Tibial nerve (tissue), 4 donors: ENCODE results near the gene AIG1. TPM values are rescaled to one million over a fixed set of nuclear protein-coding genes. Genes with fewer than 3 reads are reported as not detected.
"Not testable (repeated sequence)": the region's sequence is repeated elsewhere in the genome, so short reads cannot be mapped to it uniquely, and the experiment has no call there.

ENCODE experiments used
- DNase-seq, 2 donors: peaks; one replicate each; pipeline ENCODE4 v3.0.0-alpha.2; 2019; ENCODE audit warnings: low spot score in 2 of 2
- H3K27ac ChIP-seq, 4 donors: fragments of 200-600 bp; sonication (generic) in 3 of 4; one replicate each; pipeline ENCODE4 v1.5.1; 2017 to 2019; ENCODE audit warnings: mild to moderate bottlenecking in 1 of 4
- H3K27me3 ChIP-seq, 2 donors: fragments of 200-600 bp; sonication (generic) in 1 of 2; one replicate each; pipeline versions ENCODE4 v1.5.1 to v1.6.0; 2017 to 2019
- H3K36me3 ChIP-seq, 3 donors: fragments of 200-600 bp; sonication (generic); one replicate each; pipeline ENCODE4 v1.5.1; 2018 to 2019
- H3K4me1 ChIP-seq, 4 donors: fragments of 200-600 bp; sonication (generic) in 3 of 4; one replicate each; pipeline ENCODE4 v1.5.1; 2017 to 2019
- H3K4me3 ChIP-seq, 4 donors: fragments of 200-600 bp; sonication (generic) in 3 of 4; one replicate each; pipeline ENCODE4 v1.5.1; 2017 to 2019; ENCODE audit warnings: mild to moderate bottlenecking in 1 of 4, moderate library complexity in 1 of 4
- H3K9me3 ChIP-seq, 4 donors: fragments of 200-600 bp; sonication (generic) in 3 of 4; one replicate each; pipeline ENCODE4 v1.5.1; 2017 to 2019
- CTCF ChIP-seq, 5 experiments: fragments of 200-600 bp in 3 of 5; fragments of 450-650 bp in 2 of 5; sonication (generic) in 3 of 5; IDR thresholded peaks; one replicate each; pipeline ENCODE4 v1.5.1; 2016 to 2019; ENCODE audit warnings: antibody characterized with exemption in 5 of 5, mild to moderate bottlenecking in 3 of 5, moderate library complexity in 2 of 5
- EP300 ChIP-seq, 2 donors: sonication (generic); formaldehyde crosslinking; IDR thresholded peaks; one replicate each; pipeline ENCODE4 v1.6.1; 2017; ENCODE audit warnings: antibody characterized with exemption in 2 of 2, mild to moderate bottlenecking in 1 of 2
- POLR2A ChIP-seq, 2 donors: fragments of 450-650 bp; IDR thresholded peaks; one replicate each; pipeline ENCODE4 v1.6.1; 2017; ENCODE audit warnings: antibody characterized with exemption in 2 of 2, mild to moderate bottlenecking in 2 of 2, moderate library complexity in 2 of 2
- whole genome bisulfite sequencing, 2 donors: methylation state at CpG; one replicate each; pipeline ENCODE4 v1.1.5; 2018; 5-methylcytosine and 5-hydroxymethylcytosine counted together
- total RNA-seq, 4 donors: library from RNA; depleted of rRNA; stranded (reverse); fragments of >200 nt; gene quantifications; one replicate each; pipeline ENCODE4 v1.1.0, GENCODE V29; 2016

AIG1 gene
- total RNA-seq, 4 donors from 2014 or later = 18.2 to 23.9 (median 22.2) TPM

DNA sequence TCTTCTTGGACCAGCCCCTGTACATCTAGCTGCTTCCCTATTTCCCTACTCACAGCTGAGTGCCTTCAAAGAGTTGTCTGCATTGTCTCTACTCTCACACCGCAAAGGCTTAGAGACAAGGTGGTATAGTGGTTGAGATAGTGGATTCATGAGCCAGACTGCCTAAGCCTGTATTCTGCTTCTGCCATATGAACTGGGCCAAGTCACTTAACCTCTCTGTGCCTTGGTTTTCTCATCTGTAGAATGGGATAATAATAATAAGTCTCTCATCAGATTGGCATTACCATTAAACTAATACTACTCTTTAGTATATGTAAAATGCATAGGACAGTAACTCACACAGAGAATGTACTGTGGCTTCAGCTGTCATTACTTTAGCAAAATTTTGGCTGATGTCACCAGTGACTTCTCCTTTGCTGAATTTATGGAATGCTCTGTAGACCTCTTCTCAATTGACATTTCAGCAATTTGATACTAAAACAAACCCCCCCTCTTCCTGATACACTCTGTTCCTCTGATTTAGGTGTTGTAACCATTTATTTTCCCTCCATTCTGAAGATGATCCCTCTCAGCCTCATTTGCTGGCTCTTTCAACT lies 233.7 kb downstream of the AIG1 start:
- TF ChIP-seq CTCF (IDR thresholded peaks at IDR 0.05) (no peak), POLR2A (IDR thresholded peaks at IDR 0.05) (no peak), EP300 (IDR thresholded peaks at IDR 0.05) (no peak)
- Histone ChIP-seq H3K27me3 (no peaks in the 10 kb centered on the region), H3K36me3 (no peaks in the 10 kb centered on the region), H3K4me1 (no peaks in the 10 kb centered on the region), H3K4me3 (no peak overlapping the region), H3K27ac (no peak overlapping the region), H3K9me3 (no peaks in the 10 kb centered on the region)
- DNase-seq = no peak
- WGBS, 2 donors = 71 to 91% methylated on average over 1 of the region's 1 CpG

DNA sequence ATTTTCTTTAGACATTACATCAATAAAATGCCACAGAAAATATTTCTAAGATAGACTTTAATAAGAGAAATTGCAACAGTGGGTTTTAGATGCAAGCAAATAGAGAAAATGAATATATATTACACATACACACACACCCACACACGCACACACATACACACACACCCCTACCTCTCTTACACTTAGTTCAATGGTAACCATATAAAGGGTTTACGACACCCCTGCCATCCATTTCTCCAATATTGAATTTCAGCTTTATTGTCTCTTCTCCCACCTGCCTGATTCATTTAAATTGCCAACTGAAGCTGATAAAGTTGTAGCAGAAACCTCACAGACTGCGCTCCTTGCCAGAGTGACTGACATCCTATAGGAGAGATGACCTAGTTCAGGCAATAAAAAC lies 235.2 kb downstream of the AIG1 start:
- Histone ChIP-seq H3K27ac (no peak overlapping the region), H3K4me3 (no peak overlapping the region), H3K9me3 (no peaks in the 10 kb centered on the region), H3K27me3 (no peaks in the 10 kb centered on the region), H3K36me3 (no peaks in the 10 kb centered on the region), H3K4me1 (no peaks in the 10 kb centered on the region)
- 96 to 99% methylated on average over 3 of the region's 3 CpGs for WGBS, 2 donors
- TF ChIP-seq CTCF (IDR thresholded peaks at IDR 0.05) = no peak
- no peak for TF ChIP-seq POLR2A (IDR thresholded peaks at IDR 0.05)
- no peak for TF ChIP-seq EP300 (IDR thresholded peaks at IDR 0.05)
- no peak for DNase-seq

GRCh38 chr6:143298071-143298470 lies 237.4 kb downstream of the AIG1 start:
- Histone ChIP-seq H3K36me3 (peaks cover 0 to 5% (median 0%) of the 10 kb centered on the region in 3 donors), H3K27ac (no peak overlapping the region), H3K27me3 (no peaks in the 10 kb centered on the region), H3K4me1 (no peaks in the 10 kb centered on the region), H3K9me3 (peaks cover 0 to 2% (median 0%) of the 10 kb centered on the region in 4 donors), H3K4me3 (no peak overlapping the region)
- WGBS, 2 donors = 71 to 82% methylated on average over 1 of the region's 1 CpG
- no peak for DNase-seq
- TF ChIP-seq POLR2A (IDR thresholded peaks at IDR 0.05) (no peak), EP300 (IDR thresholded peaks at IDR 0.05) (no peak), CTCF (IDR thresholded peaks at IDR 0.05) (no peak)

DNA sequence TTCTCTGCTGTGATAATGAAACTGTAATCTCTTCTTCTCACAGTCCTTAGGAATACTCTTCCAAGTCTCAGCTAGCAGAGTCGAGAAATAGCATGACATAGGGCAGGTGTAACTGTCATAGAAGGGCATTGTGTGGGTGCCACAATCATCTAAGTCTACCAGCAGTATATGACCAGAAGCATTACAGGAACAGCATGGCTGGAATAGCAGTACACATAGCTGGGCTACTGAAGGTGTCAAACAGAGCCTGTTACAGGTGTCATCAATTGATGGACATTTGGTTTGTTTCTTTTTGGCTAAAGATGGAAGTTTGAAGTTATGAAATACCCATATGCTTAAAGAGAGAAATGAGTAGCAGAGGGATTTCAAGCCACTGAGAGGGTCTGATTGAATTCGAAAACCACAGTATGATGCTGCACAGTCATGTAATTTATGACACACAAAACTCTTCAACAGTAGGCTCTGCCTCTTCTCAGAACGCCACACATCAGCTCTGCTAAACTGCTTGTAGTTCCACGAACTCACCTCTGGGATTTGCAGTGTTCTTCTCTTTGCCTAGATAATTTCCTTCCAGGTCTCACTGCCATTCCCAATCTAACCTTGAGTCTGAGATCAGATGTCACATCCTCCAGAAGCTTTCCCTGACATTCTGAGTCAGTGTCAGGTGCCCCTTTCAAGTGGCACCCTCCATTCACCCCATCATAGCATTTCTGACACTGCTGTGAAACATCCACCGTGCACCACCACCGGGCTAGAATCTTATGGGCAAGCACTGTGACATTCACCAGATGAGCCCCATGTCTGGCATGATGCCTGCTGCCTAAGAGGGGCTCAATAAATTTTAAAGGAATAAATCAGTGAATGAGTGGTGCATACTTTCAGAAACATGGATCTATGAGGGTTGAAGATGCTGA lies 238.8 kb downstream of the AIG1 start:
- H3K27me3 ChIP-seq = no peaks in the 10 kb centered on the region
- peaks cover 0 to 5% (median 0%) of the 10 kb centered on the region in 3 donors for H3K36me3 ChIP-seq
- 88 to 89% methylated on average over 6 of the region's 6 CpGs for WGBS, 2 donors
- DNase-seq = no peak
- no peak overlapping the region for H3K27ac ChIP-seq
- no peak for TF ChIP-seq EP300 (IDR thresholded peaks at IDR 0.05)
- TF ChIP-seq CTCF (IDR thresholded peaks at IDR 0.05) = no peak
- TF ChIP-seq POLR2A (IDR thresholded peaks at IDR 0.05) = no peak
- peaks cover 0 to 2% (median 0%) of the 10 kb centered on the region in 4 donors for H3K9me3 ChIP-seq
- H3K4me1 ChIP-seq = no peaks in the 10 kb centered on the region
- H3K4me3 ChIP-seq = no peak overlapping the region

DNA sequence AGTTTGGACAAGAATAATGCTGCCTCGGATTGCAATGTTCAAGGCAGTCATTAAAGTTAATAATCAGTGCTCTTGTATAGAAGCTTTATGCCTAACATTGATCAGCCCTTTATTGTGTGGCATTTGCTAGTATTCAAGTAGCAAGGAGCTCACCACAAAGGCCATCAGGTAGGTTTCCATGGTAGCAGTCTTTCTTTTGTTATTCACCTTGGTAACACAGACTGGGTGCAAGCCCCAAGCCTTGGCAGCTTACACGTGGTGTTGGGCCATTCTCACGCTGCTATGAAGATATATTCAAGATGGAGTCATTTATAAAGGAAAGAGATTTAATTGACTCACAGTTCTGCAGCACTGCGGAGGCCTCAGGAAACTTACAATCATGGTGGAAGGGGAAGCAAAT lies 240.5 kb downstream of the AIG1 start:
- peaks cover 0 to 2% (median 0%) of the 10 kb centered on the region in 4 donors for H3K9me3 ChIP-seq
- 65 to 73% methylated on average over 4 of the region's 4 CpGs for WGBS, 2 donors
- no peak overlapping the region for H3K27ac ChIP-seq
- no peaks in the 10 kb centered on the region for H3K4me1 ChIP-seq
- DNase-seq = no peak
- no peaks in the 10 kb centered on the region for H3K27me3 ChIP-seq
- H3K4me3 ChIP-seq = no peak overlapping the region
- no peak for TF ChIP-seq EP300 (IDR thresholded peaks at IDR 0.05)
- no peak for TF ChIP-seq CTCF (IDR thresholded peaks at IDR 0.05)
- TF ChIP-seq POLR2A (IDR thresholded peaks at IDR 0.05) = no peak
- H3K36me3 ChIP-seq = peaks cover 0 to 5% (median 0%) of the 10 kb centered on the region in 3 donors

DNA sequence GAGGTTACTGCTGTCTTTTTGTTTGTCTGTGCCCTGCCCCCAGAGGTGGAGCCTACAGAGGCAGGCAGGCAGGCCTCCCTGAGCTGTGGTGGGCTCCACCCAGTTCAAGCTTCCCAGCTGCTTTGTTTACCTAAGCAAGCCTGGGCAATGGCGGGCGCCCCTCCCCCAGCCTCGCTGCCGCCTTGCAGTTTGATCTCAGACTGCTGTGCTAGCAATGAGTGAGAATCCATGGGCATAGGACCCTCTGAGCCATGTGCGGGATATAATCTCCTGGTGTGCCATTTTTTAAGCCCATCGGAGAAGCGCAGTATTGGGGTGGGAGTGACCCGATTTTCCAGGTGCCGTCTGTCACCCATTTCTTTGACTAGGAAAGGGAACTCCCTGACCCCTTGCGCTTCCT lies 247.1 kb downstream of the AIG1 start:
- not testable (repeated sequence) for H3K27me3 ChIP-seq, H3K27ac ChIP-seq, H3K9me3 ChIP-seq, DNase-seq, H3K36me3 ChIP-seq, H3K4me1 ChIP-seq, H3K4me3 ChIP-seq
- WGBS, 2 donors = 96 to 99% methylated on average over 9 to 10 of the region's 10 CpGs
